Stimulated activated CD4-positive, alpha-beta T cell treated with anti-CD3 and anti-CD28 coated beads, Interleukin-4, amount 100 ng/mL, for 24 hours (primary cell): ENCODE measurements around the gene MYLK2.

ENCODE experiments used
- DNase-seq: peaks from one replicate; pipeline ENCODE4 v3.0.0-alpha.2; 2020

MYLK2 gene

GRCh38 chr20:31836853-31837608 lies 17.9 kb downstream of the MYLK2 start:
- no peak for DNase-seq

DNA sequence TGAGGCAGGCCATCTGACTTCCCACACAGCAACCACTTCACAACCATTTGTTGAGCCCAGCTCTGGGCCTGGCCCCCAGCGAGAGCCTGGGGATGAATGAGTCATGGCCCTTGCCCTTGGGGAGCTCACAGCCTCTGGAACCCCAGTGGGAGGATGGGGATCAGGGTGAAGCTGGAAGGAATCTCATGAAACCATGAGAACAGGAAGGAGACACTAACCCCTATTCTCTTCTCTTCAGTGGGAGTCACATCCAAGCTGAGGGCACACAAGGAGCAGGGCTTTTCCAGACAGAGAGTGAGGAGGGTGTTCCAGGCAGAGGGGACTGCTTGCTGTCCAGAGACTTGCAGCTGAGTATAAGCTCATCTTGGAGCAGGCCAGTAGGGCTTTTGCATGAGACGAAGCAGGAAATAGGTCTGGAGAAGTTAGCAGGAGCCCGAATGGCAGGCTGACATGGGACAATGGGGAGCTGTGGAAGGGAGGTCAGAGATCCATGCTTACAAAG lies 18.8 kb downstream of the MYLK2 start:
- DNase-seq, result no peak

DNA sequence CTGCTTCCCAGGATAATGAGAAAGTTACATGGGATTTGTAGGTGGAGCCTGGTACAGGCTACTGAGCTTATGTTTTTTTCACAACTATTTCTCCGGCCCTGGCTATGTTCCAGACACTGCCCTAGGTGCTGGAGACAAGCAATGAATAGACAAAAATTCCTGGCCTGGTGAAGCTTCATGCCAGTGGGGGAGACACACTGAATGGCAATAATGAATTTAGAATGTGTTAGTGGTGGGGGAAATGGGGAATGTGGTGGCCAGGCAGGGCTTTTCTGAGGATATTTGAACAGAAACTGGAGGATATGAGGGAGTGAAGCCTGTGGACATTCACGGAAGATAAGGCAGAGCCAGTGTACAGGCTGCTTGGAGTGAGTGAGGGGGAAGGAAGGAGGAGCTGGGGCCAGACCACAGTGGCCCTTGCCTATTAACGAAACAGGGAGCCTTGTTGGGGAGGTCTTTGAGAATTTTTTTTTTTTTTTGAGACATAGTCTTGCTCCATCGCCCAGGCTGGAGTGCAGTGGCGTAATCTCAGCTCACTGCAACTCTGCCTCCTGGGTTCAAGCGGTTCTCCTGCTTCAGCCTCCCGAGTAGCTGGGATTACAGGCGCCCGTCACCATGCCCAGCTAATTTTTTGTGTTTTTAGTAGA lies 19.6 kb downstream of the MYLK2 start:
- no peak for DNase-seq

- no peak for DNase-seq
Measured at GRCh38 chr20:31839782-31840487, 20.8 kb downstream of the MYLK2 start.

DNA sequence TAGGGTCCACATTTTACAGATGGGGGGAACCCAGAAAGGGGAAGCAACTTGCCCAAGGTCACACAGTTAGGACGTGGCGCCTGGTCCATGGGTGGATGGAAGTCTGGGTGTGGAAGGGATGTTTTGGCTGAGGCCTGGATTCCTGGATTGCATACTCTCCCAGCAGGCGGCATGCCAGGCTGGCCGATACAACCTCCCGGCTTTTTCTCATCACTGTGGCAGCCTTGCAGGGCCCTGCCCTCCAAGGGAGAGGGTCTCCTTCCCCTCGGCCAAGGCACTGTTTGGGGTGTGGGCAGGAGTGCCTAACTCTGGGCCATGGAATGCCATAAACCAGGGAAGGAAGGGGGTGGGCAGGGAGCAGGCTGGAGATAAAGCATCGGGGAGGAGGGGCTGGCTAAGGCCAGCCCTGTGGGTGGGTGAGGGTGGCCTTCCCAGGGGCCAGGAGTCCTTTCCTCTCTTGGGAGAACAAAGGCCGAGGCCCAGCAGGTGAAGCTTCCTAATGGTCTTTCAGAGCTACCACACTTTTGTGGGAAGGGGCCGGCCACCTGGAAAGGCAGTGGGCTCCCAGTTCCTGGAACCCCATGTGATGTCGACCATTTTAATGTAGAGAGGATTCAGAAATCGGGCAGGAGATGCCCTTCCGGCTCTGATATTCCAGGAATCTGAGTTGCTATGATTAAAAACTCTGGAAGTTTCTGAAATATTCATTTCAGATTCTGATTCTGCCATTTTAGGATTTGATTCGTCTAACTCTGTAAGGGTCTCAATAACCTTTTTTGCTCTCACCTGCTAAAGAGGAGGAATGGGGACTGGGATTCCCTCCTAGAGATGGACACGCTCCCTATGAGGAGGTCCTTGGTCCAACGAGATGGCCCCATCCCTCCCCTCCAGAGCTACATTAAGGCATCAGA lies 22.0 kb downstream of the MYLK2 start:
- no peak for DNase-seq

DNA sequence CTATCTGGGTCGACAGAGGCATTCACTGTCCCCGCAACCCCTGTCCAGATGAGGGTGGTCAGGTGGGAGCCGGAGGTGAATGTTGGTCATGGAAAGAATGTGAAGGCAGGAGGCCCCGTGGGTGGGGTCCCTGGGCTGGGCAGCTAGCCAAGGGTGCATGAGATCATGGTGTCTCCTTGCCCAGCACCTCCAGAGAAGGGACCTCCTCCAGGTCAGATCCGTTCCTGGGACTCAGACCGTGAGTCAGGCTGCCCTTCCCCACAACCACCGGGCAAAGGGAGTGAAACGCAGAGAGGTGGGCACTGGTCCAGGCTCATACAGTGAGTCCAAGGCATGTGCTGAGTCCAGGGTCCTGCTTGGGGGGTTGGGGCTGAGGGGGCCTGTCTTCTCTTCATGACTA lies 22.8 kb downstream of the MYLK2 start:
- DNase-seq, result no peak

GRCh38 chr20:31842471-31843157 lies 23.5 kb downstream of the MYLK2 start:
- no peak for DNase-seq

DNA sequence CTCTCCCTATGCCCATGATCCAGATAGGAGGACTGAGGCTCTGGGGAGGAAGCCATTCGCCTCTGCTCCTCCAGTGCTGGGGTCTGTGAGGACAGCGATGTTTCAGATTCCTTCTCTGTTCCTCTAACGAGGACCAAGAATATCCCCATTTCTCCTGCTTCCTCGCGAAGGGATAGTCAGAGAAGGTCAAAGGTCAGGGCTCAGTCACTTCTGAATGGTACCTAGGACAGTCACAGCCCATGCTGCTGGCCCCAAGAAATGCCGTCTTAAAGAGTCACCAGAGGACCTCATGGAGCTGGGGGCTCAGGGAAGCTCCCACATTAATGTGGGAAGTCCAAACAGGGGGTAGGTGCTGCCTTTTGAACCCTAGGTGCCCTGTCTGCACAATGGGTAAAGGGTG lies 24.1 kb downstream of the MYLK2 start:
- DNase-seq, result no peak

GRCh38 chr20:31843881-31844280 lies 24.7 kb downstream of the MYLK2 start:
- no peak for DNase-seq

- no peak for DNase-seq
Measured at GRCh38 chr20:31844737-31845299, 25.7 kb downstream of the MYLK2 start.

- DNase-seq, result no peak
Measured at GRCh38 chr20:31845300-31845863, 26.2 kb downstream of the MYLK2 start, which contains the start of gene FOXS1. TSS of gene FOXS1 (minus strand) at chr20:31845604. CDS start at chr20:31845542, 62 bp downstream.

- DNase-seq, result no peak
Measured at GRCh38 chr20:31846793-31847138, 27.6 kb downstream of the MYLK2 start.

DNA sequence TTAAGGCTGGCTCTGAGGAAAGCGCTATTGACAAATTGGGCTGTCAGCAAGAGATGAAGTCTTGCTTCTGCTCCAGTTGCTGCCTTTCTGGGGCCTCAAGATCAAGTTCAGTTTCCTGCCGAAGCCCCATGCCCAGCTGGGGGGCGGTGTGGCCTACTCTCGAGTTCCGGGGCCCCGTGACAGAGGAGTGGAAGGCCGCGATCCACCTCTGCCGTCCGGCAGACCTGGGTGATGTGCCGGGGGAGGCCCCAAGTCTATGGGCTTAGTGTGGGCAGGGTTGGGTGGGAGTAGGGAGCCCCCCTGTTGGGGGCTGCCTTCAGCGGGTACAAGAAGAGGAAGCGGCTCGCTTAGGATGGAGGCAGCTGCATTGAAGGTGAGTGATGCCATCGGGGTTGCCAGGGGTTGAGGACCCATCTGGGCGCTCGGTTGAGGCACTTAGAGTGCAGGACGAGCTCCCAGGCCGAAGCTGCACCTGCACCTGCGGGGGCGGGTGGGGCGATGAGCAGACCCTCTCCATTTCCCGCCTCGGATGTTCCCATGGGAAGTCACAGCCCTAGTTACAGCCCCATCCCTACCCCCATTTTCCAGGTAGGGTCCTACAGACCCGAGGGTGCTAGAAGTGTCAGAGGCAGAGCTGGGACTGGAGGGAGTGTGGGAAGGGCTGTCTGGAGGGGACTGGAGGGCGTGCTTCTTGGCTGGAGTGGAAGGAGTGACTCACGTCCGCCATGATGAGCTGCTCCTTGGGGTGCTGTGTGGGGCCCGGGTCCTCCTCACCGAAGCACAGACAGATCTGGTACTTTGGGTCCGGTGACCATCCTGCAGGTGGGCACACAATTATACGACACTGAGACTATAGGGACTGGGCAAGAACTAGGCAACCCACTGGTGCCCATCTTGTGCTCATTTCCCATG lies 29.2 kb downstream of the MYLK2 start:
- DNase-seq, result no peak

GRCh38 chr20:31849306-31849930 lies 30.3 kb downstream of the MYLK2 start:
- no peak for DNase-seq

DNA sequence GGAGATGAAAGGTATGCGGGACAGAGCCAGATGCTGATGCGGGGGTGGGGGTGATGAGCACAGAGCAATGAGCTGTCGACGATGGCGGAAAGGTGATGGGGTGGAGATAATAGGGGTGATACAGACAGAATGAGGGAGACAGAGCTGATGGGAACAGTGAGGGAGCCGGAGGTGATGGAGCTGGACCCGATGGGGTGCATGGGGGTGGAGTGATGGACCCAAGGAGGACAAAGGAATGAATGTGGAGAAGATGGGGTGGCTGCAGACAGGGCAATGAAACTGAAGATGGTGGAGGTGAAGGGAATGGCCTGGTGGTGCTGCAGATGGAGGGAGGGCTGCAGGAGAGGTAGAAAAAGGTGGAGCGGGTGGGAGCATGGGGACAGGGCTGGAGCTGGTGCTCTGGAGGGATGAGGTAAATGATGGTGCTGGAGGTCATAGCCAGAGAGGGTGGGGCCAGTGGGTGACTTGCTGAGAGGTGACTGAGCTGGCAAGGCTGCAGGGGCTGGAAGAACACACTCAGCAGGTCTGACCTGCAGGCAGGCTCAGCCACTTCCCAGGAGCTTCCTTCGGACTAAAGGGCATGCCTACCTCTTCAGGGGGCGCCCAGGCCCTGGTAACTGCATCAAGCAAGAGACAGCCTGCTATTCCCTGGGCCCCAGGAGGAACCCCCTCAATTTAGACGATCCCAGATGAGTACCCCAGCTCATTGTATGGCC lies 32.2 kb downstream of the MYLK2 start:
- DNase-seq, result no peak

DNA sequence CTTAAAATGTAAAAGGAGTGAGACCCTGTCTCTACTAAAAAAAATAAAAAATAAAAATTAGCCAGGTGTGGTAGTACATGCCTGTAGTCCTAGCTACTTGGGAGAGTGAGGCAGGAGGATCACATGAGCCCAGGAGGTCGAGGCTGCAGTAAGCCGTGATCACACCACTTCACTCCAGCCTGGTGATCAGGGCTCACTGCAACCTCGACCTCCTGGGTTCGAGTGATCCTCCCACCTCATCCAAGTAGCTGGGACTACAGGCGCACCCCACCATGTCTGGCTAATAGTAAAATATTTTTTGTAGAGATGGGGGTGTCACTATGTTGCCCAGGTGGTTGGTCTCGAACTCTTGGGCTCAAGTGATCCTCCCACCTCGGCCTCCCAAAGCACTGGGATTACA lies 34.3 kb downstream of the MYLK2 start:
- DNase-seq, result no peak

GRCh38 chr20:31856516-31856915 lies 37.4 kb downstream of the MYLK2 start:
- no peak for DNase-seq

GRCh38 chr20:31857861-31858759 lies 39.0 kb downstream of the MYLK2 start:
- DNase-seq, result no peak
